Gastrocnemius medialis (tissue), 4 donors: ENCODE results near the gene AP2B1.

ENCODE experiments used
- CTCF ChIP-seq, 5 experiments: fragments of 450-650 bp in 3 of 5; fragments of 200-600 bp in 2 of 5; sonication (generic) in 2 of 5; IDR thresholded peaks in 4 of 5; conservative IDR thresholded peaks in 1 of 5; 1 replicate in 4 of 5; 2 replicates in 1 of 5; pipeline ENCODE4 v1.5.1; 2016 to 2019; ENCODE audit warnings: antibody characterized with exemption in 5 of 5, mild to moderate bottlenecking in 3 of 5, moderate library complexity in 3 of 5
- POLR2A ChIP-seq, 2 donors: fragments of 450-650 bp; IDR thresholded peaks; one replicate each; pipeline ENCODE4 v1.6.1; 2017; ENCODE audit warnings: antibody characterized with exemption in 2 of 2, mild to moderate bottlenecking in 2 of 2, moderate library complexity in 2 of 2

GRCh38 chr17:35548978-35549377 lies 38.1 kb upstream of the AP2B1 start:
- TF ChIP-seq CTCF (IDR thresholded peaks at IDR 0.05 in 4 of 5, conservative IDR thresholded peaks at IDR 0.05 in 1 of 5) (no peak), POLR2A (IDR thresholded peaks at IDR 0.05) (no peak)
